A549 (cell line): Measurements from ENCODE around the gene BCKDHA. TPM values are rescaled to one million over a fixed set of nuclear protein-coding genes. Genes with fewer than 3 reads are reported as not detected.

ENCODE experiments used
- ATAC-seq, 2 experiments: fragments of 200-7000 bp in 1 of 2; fragments of >200 bp in 1 of 2; cut with Nextera tagmentation in 1 of 2; cut with Tn5 transposase in 1 of 2; 3 replicates each; pipeline versions ENCODE4 v1.8.0 to v1.9.1; 2018 to 2020; ENCODE audit warnings: mild to moderate bottlenecking in 1 of 2, moderate library complexity in 1 of 2
- CTCF ChIA-PET: fragments of 300-600 bp; sonication (Branson Sonifier 250); formaldehyde crosslinking; extraction: SDS; loops from one replicate; lab custom pipeline; 2021; ENCODE audit warnings: antibody characterized with exemption, inconsistent platforms; lab: Yijun Ruan, JAX
- POLR2A ChIA-PET: fragments of 350-600 bp; formaldehyde crosslinking; extraction: SDS; loops from one replicate; lab custom pipeline; 2021; ENCODE audit warnings: antibody characterized with exemption, inconsistent platforms; lab: Yijun Ruan, JAX
- DNase-seq, 2 experiments: peaks; one replicate each; pipeline versions ENCODE4 v3.0.0 to v3.0.0-alpha.2; 2011 to 2016; ENCODE audit warnings: low read depth in 1 of 2, low spot score in 1 of 2
- FAIRE-seq: peaks from 2 replicates; lab custom pipeline; 2011; peaks lifted over from hg19 to GRCh38; lab: Jason Lieb, UNC
- H3K27ac ChIP-seq, 2 experiments: fragments of >200 bp; sonication (Bioruptor Twin); formaldehyde crosslinking; 3 replicates each; pipeline ENCODE4 v1.5.1; 2016 to 2017
- H3K4me1 ChIP-seq: fragments of >200 bp; sonication (Bioruptor Twin); formaldehyde crosslinking; 3 replicates; pipeline ENCODE4 v1.6.1; 2016
- H3K4me2 ChIP-seq: fragments of >200 bp; sonication (Bioruptor Twin); formaldehyde crosslinking; 3 replicates; pipeline ENCODE4 v1.6.1; 2016
- H3K4me3 ChIP-seq: fragments of >200 bp; sonication (Bioruptor Twin); formaldehyde crosslinking; 3 replicates; pipeline ENCODE4 v1.5.1; 2016
- H3K9me3 ChIP-seq: fragments of >200 bp; sonication (Bioruptor Twin); formaldehyde crosslinking; 3 replicates; pipeline ENCODE4 v1.6.1; 2016
- ATOH8 ChIP-seq: fragments of 250-450 bp; sonication (Bioruptor Pico); IDR thresholded peaks from 2 replicates; pipeline ENCODE4 v1.5.0; 2020; ENCODE audit warnings: low read depth, mild to moderate bottlenecking, moderate library complexity
- BHLHE40 ChIP-seq: IDR thresholded peaks from 2 replicates; pipeline ENCODE4 v1.6.1; 2012; ENCODE audit warnings: low read depth, low read length, inconsistent platforms
- CBX2 ChIP-seq: fragments of 200-600 bp; sonication (generic); IDR thresholded peaks from 2 replicates; pipeline ENCODE4 v1.6.1; 2016; ENCODE audit warnings: low read depth, mild to moderate bottlenecking, borderline replicate concordance
- CBX8 ChIP-seq: fragments of 200-600 bp; sonication (generic); IDR thresholded peaks from 2 replicates; pipeline ENCODE4 v1.6.1; 2016
- ESRRA ChIP-seq: fragments of 150-350 bp; IDR thresholded peaks from 2 replicates; pipeline ENCODE4 v1.6.1; 2014; ENCODE audit warnings: mild to moderate bottlenecking, low read length, borderline replicate concordance
- FOXS1 ChIP-seq: fragments of 250-450 bp; sonication (Bioruptor Pico); IDR thresholded peaks from 2 replicates; pipeline ENCODE4 v1.5.0; 2020; ENCODE audit warnings: mild to moderate bottlenecking, moderate library complexity
- HDAC2 ChIP-seq: fragments of 200-600 bp; sonication (generic); IDR thresholded peaks from 2 replicates; pipeline ENCODE4 v1.6.1; 2016
- HES2 ChIP-seq: fragments of >200 bp; sonication (Bioruptor Twin); formaldehyde crosslinking; IDR thresholded peaks from 2 replicates; pipeline ENCODE4 v1.6.1; 2016
- HEYL ChIP-seq: fragments of 250-450 bp; sonication (Bioruptor Pico); IDR thresholded peaks from 2 replicates; pipeline ENCODE4 v1.8.0; 2021; ENCODE audit warnings: mild to moderate bottlenecking, moderate library complexity
- HOXB13 ChIP-seq: fragments of 250-450 bp; sonication (Bioruptor Pico); IDR thresholded peaks from 2 replicates; pipeline ENCODE4 v1.5.0; 2020; ENCODE audit warnings: low read depth, mild to moderate bottlenecking, moderate library complexity
- JUN ChIP-seq, 2 experiments: fragments of >200 bp; sonication (Bioruptor Twin); formaldehyde crosslinking; IDR thresholded peaks; 2 replicates in 1 of 2; 3 replicates in 1 of 2; pipeline ENCODE4 v1.6.1; 2016 to 2017
- MAFK ChIP-seq: fragments of 450-650 bp; IDR thresholded peaks from 2 replicates; pipeline ENCODE4 v1.6.1; 2014; ENCODE audit not compliant: partially characterized antibody
- MYC ChIP-seq: IDR thresholded peaks from 2 replicates; pipeline ENCODE4 v1.6.1; 2012; ENCODE audit warnings: mild to moderate bottlenecking, inconsistent platforms, low read length, improper control_type of control experiment, borderline replicate concordance
- POLR2A ChIP-seq: IDR thresholded peaks from 2 replicates; pipeline ENCODE4 v1.6.1; 2012; ENCODE audit warnings: mild to moderate bottlenecking, low read length
- RCOR1 ChIP-seq: fragments of 150-350 bp; IDR thresholded peaks from 2 replicates; pipeline ENCODE4 v1.6.1; 2014; ENCODE audit warnings: antibody characterized with exemption, low read length, low read depth
- RFX5 ChIP-seq: fragments of 450-650 bp; IDR thresholded peaks from 2 replicates; pipeline ENCODE4 v1.7.1; 2014; ENCODE audit warnings: antibody characterized with exemption, mild to moderate bottlenecking, moderate library complexity
- SMC3 ChIP-seq: fragments of >200 bp; sonication (Bioruptor Twin); formaldehyde crosslinking; IDR thresholded peaks from 3 replicates; pipeline ENCODE4 v1.6.1; 2018; ENCODE audit warnings: inconsistent platforms
- SREBF2 ChIP-seq: fragments of 450-650 bp; IDR thresholded peaks from 2 replicates; pipeline ENCODE4 v1.6.1; 2014; ENCODE audit warnings: mild to moderate bottlenecking, moderate library complexity
- ZC3H11A ChIP-seq: fragments of 450-650 bp; IDR thresholded peaks from 2 replicates; pipeline ENCODE4 v1.6.1; 2014; ENCODE audit warnings: antibody characterized with exemption, mild to moderate bottlenecking
- WGBS: methylation state at CpG from one replicate; pipeline ENCODE4 v1.1.6; 2017; ENCODE audit errors: missing lambda C conversion rate; 5-methylcytosine and 5-hydroxymethylcytosine counted together
- polyA plus RNA-seq, 4 experiments: library from polyadenylated mRNA; depleted of rRNA in 3 of 4; stranded (reverse); fragments of >200 nt; fragmentation: RNase III in 1 of 4; extraction: RNeasy Plus Mini Kit Qiagen cat#74134 plus additional on column Dnase treatment in 1 of 4; gene quantifications; 2 replicates in 3 of 4; 3 replicates in 1 of 4; pipeline ENCODE4 v1.2.3, GENCODE V29; 2011 to 2017
- TF ChIP-seq, protein P1 (sequence below): fragments of 150-350 bp; IDR thresholded peaks from 2 replicates; pipeline ENCODE4 v1.6.1; 2014; ENCODE audit warnings: low read depth, mild to moderate bottlenecking, low read length

BCKDHA gene
- polyA plus RNA-seq, 2 of the 4 experiments (the other 2 are of a cell fraction), result 42.9 to 44.4 TPM

DNA sequence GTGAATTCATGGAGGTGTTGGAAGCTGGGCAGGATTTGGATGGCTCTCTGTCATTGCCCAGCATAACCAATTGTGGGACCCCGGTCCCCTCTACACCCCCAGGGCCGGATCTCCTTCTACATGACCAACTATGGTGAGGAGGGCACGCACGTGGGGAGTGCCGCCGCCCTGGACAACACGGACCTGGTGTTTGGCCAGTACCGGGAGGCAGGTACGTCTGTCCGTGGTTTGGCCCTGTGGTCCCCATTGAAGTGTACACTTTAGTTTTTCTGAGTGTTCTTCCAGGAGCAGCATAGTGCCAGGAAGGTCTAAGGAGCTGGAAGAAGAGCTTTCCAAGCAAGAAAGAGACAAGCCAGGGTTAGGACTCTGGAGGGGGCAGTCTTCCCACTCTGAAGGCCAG, 16.3 kb downstream of the BCKDHA start:
- Histone ChIP-seq H3K4me3 (no peak overlapping the region), H3K9me3 (no peaks in the 10 kb centered on the region), H3K27ac (no peak overlapping the region), H3K4me1 (peaks cover 10% of the 10 kb centered on the region), H3K4me2 (no peak overlapping the region)
- FAIRE-seq (no peak), ATAC-seq (no peak), DNase-seq (no peak)
- 92% methylated on average over 10 of the region's 10 CpGs for whole genome bisulfite sequencing
- TF ChIP-seq MYC (no peak), SREBF2 (no peak), RFX5 (no peak)
- CTCF ChIA-PET, result interaction anchor here (0.7 to 2.2 kb wide), 5 partner anchors 11 to 98 kb away, joined by 3 to 8 read pairs (median 4); partner anchors contain the start of gene B3GNT8
- POLR2A ChIA-PET, result interaction anchor here (1.0 kb wide), 1 partner anchor 17 kb away, joined by 4 read pairs; no protein-coding TSS in a partner anchor

DNA sequence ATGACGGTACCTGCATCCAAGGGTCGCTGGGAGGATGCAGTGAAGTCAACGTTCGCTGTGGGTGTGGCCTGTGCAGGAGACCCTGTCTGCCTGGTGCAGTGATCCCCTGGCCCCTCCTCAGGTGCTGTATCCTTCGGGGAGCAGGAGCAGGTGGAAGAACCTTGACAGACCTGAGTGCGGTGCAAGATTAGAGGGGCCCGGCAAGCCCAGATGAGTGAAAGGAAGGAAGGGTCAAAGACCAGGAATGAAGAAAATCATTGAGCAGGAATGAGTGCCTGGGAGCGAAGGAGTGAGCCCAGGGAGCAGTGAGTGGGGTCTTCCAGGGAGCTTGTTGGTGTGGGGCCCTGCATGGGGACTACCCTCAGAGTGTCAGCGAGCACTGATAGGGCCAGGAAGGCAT, 16.8 kb downstream of the BCKDHA start:
- CTCF ChIA-PET, result interaction anchor here (0.7 to 1.5 kb wide), 7 partner anchors 10 to 98 kb away, joined by 3 to 4 read pairs (median 3); partner anchors contain the start of gene B3GNT8
- no peak for TF ChIP-seq ZC3H11A
- TF ChIP-seq CBX2, result no peak
- no peak for TF ChIP-seq ATOH8 (CRISPR knock-in tag)
- no peak for TF ChIP-seq HES2
- no peak for TF ChIP-seq BHLHE40
- no peak for TF ChIP-seq FOXS1 (CRISPR knock-in tag)
- no peak for TF ChIP-seq RCOR1
- no peak for TF ChIP-seq MAFK
- Histone ChIP-seq H3K27ac (no peak overlapping the region), H3K9me3 (no peaks in the 10 kb centered on the region), H3K4me1 (peaks cover 5% of the 10 kb centered on the region), H3K4me3 (no peak overlapping the region), H3K4me2 (no peak overlapping the region)
- FAIRE-seq (no peak), ATAC-seq (no peak), DNase-seq (no peak)
- POLR2A ChIA-PET, result interaction anchor here (1.0 kb wide), 1 partner anchor 17 kb away, joined by 4 read pairs; no protein-coding TSS in a partner anchor
- WGBS, result 91% methylated on average over 9 of the region's 9 CpGs

DNA sequence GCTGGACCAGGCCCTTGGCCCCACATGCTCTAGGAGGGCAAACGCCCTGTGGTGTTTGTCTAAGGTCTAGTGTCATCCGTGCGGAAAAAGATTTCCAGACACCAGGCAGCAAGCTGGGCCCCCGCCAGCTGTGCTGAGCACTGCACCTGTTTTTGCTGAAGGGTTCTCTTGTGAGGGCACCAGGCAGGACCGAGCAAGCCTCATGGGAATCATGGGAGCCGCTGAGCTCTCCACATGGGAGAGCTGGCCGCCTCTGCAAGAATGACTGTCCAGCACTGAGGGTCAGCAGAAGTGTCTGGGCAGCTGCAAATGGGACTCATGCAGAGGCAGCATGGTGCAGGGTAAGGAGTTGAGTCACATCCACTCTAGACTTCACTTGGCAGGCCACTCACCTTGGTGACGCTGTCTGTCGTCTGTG, 17.5 kb downstream of the BCKDHA start:
- no peak for TF ChIP-seq HDAC2
- no peak for TF ChIP-seq ZC3H11A
- no peak for TF ChIP-seq ESRRA
- no peak for TF ChIP-seq JUN (IDR thresholded peaks at IDR 0.05)
- no peak for TF ChIP-seq SMC3
- TF ChIP-seq HEYL (CRISPR knock-in tag), result no peak
- no peak for TF ChIP-seq POLR2A
- TF ChIP-seq HOXB13, result no peak
- TF ChIP-seq, protein P1, sequence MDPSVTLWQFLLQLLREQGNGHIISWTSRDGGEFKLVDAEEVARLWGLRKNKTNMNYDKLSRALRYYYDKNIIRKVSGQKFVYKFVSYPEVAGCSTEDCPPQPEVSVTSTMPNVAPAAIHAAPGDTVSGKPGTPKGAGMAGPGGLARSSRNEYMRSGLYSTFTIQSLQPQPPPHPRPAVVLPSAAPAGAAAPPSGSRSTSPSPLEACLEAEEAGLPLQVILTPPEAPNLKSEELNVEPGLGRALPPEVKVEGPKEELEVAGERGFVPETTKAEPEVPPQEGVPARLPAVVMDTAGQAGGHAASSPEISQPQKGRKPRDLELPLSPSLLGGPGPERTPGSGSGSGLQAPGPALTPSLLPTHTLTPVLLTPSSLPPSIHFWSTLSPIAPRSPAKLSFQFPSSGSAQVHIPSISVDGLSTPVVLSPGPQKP, result no peak
- TF ChIP-seq CBX8, result no peak
- ChIA-PET CTCF (interaction anchor here (1.0 to 2.0 kb wide), 9 partner anchors 9 to 148 kb away, joined by 3 to 4 read pairs (median 3); partner anchors contain the start of genes B3GNT8 and DMAC2), POLR2A (interaction anchor here (0.5 kb wide), 1 partner anchor 460 kb away, joined by 3 read pairs; no protein-coding TSS in a partner anchor)
- ATAC-seq, result no peak
- DNase-seq, result no peak
- no peaks in the 10 kb centered on the region for H3K4me1 ChIP-seq
- no peaks in the 10 kb centered on the region for H3K9me3 ChIP-seq
- H3K4me3 ChIP-seq, result no peak overlapping the region
- FAIRE-seq, result no peak
- no peak overlapping the region for H3K27ac ChIP-seq
- H3K4me2 ChIP-seq, result no peak overlapping the region
- WGBS, result 86% methylated on average over 9 of the region's 9 CpGs
